Suppressor macrophage treated with lipopolysaccharide for 4 hours (primary cell): Measurements from ENCODE around the gene CAMK2A.

ENCODE experiments used
- DNase-seq: peaks from one replicate; pipeline ENCODE4 v3.0.0-alpha.2; 2020

Gene CAMK2A

GRCh38 chr5:150313921-150314716, 24.5 kb upstream of the CAMK2A start:
- DNase-seq: no peak

DNA sequence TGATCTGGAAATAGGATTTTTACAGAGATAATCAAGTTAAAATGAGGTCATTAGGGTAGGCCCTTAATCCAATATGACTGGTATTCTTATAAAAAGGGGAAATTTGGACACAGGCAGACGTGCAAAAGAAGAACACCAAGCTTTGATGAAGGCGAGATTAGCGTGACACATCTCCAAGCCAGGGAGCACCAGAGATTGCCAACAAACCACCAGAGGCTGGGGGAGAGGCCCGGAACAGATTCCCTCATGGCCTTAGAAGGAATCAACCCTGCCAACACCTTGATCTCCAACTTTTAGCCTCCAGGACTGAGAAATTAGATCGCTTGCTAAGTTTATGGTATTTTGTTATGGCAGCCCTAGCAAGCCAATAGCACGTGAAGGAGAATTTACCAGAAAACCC, 23.9 kb upstream of the CAMK2A start:
- DNase-seq: no peak

- no peak for DNase-seq
These were observed 22.9 kb upstream of the CAMK2A start for GRCh38 chr5:150312518-150312917.

DNA sequence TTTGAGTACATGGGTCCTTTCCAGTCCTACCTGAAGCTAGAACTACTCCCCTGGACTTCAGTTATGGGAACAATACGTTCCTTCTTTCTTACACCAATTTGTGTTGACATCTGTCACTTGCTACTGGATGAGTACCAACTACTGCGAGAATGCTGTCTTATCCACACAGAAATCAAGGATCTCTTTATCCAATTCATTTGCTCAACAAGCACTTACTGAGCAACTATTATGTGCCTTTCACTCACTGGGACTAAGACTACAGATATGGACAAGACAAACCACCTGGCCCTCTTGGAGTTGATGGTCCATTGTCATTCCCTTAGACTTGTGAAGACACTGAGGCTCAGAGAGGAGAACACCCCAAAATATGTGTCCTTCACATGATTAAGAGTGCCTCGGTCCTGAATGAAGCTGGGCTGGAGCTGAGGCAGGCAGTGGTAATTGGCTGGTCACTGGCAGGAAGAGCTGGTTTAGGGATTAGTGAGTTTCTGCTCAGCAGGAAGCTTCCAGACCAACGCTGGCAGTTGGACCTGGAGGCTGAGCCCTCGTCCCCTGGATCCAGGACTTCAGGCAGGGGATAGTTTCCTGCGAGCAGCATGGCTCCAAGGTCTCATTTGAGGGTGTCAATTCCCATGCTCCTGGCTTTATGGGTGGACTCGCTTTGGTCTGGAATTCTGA, 21.6 kb upstream of the CAMK2A start:
- DNase-seq: no peak

DNA sequence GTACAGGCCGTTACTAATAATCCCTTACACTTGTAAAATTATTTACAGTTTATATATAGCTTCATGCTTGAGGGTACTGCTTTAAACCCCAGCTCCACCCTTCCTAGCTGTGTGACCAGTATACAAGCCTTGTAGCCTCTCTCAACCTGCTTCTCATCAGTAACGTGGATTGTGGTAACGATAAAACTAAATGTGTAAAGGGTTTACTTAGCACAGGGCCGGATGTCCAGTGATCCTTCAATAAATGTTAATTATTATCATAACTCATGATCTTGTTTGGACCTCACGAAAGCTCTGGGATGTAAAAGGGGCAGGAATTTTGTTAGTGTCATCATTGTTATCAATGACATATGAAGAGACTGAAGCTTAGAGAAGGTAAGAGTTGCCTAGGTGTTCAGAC, 20.7 kb upstream of the CAMK2A start:
- no peak for DNase-seq

GRCh38 chr5:150309886-150310239, 20.3 kb upstream of the CAMK2A start:
- no peak for DNase-seq

DNA sequence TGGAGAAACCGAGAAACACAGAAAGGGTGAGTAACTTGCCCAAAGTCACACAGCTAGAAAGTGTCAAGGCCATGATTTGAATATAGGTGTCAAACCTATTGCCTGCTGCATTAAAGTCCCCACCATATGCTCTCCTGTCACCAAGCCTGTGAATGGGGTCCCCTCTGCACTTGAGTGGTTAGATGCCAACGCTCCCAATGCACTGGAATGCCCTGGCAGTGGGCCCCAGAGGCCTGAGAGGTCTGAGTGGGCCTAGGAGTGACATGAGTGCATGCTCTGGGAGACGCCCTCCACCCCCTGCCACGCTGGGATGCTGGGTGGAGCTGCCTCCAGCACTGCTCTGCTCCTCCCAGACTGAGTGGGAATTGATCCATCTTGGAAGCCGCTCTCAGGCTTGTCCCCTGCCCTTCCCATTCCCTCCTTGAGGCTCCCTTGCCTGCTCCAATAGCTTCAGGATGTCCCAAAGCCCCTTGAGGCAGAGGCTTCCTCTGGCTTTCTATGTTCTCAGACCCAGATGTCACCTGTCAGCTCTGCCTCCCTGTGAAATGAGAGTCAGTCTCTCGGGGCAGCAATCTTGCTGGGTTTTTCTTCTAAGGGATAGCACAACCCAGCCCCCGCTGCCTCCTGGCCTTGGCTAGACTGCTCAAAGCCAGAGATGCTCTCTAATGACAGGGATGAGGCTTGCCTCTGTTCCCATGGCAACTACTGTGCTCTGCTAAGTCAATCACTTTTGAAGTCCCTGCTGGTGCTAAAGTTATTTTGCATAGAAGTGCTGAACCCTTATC, 19.7 kb upstream of the CAMK2A start:
- no peak for DNase-seq

- DNase-seq: no peak
These were observed 18.2 kb upstream of the CAMK2A start for GRCh38 chr5:150307617-150308426.

GRCh38 chr5:150306775-150307174, 17.2 kb upstream of the CAMK2A start:
- no peak for DNase-seq

DNA sequence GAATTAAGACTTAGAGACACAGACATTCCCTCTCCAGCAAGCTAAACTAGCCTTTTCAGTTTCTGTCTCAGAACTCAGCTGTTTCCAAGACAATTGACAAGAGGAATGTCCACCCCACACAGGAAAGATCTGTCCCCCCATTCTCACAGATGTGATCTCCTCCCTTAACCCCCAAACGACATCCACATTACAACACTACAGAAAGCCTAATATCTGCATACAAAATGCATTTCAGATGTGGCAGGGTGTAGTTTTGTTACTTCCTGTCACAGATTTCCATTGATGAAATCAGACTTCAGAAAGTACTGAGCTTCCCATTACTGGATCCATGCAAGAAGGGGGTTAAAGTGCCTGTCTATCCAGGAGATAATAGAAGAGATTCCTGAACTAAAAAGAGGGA, 16.0 kb upstream of the CAMK2A start:
- DNase-seq: no peak

- DNase-seq: no peak
These were observed 15.5 kb upstream of the CAMK2A start for GRCh38 chr5:150305095-150305494.

DNA sequence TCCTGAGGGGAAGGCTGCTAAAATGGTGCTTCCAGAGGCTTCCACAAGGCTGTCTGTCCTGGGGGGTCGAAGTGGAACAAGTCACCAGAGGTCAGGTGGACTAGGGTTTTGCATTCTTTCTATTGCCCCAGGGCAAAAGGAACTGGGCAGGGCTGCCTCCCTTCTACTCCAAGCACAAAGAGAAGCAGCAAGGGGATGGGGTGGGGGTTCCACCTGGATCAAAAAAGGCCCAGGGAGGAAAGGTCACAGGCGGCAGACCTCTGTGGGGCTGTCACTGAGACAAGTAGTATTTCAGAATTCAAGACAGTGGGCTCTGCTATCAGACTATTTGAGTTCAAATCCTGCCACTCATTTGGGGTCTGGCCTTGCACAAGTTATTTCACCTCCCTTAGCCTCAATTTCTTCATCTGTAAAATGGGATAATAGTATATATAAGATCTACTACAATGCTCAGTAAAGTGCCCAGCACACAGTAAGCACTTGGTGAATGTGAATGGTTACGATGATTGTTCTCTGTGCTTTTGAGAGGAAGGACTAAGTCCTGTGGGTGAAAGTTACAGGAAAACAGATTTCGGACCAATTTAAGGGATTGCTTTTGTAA, 15.0 kb upstream of the CAMK2A start:
- no peak for DNase-seq

DNA sequence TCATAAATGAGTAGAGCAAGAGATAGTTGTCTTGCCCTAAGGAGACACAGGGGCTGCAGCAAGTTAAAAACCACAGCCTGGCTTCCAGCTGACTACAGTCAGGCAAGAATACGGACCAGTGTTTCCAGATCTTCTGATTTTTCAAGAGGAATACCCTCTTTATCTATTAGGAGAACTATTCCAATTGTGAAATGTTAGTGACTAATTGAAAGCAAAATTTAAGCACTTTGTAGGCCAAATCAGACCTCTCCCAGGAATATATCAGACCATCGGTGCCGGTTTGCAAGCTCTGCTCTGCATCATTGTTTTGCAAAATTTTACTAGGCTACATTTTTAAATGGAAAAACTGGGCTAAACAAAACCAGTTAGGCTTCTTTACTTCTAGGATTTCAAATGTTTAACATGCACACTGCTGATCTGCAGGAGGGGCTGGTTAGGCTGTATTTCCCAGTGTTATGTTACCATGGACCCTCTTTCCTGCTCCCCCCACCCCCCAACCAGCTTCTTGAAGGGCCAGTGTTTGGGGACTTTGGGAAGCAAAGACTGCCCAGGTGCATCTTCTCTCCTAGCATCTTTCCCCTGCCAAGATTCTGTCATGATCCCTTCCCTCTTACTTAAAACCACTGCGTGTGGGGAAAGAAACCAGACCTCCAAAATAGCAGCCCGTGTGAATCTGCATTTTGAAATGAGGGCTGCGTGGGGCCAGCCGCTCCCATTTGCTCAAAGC, 14.2 kb upstream of the CAMK2A start:
- no peak for DNase-seq

GRCh38 chr5:150303070-150303615, 13.6 kb upstream of the CAMK2A start:
- no peak for DNase-seq

DNA sequence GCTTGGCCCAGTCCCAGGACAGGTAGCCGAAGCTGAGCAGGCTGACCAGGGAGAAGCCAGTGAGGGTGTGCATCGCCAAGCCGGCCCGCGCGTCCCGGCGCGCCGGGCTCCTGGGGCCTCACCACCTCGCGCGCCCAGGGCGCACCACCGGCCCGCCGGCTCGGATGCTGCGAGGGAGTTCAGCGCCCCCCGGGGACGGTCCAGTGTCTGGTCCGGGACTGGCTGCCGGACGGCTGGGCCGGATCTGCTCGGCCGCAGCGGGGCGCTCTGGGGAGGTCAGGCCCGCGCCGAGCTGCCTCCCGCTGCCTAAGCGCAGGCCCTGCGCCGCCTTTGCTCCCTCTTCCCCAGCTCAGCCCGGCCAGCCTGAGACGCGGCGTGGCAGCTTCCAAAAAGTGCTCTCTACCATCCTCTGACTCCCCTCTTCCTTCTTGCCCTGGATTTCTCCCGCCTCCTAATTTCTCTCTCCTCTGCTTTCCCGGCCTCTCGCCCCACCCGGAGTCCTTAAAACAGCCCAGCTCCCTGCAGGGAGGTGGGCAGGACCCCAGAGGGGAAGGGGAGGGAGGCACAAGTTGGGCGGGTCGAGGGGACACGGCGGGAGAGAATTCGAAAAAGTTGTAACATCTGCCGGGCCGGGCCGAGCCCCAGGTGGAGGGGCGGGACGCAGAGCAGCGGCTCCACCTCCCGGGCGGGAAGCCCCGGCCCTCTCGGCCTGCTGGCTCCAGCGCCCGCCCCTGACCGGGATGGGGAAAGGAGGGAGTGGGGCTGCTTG, 12.9 kb upstream of the CAMK2A start, which contains the start of gene ARSI:
Gene ARSI (minus strand): TSS at position 605 of the 769 bp plus-strand sequence. CDS start 532 bp downstream, at position 73.
- no peak for DNase-seq

DNA sequence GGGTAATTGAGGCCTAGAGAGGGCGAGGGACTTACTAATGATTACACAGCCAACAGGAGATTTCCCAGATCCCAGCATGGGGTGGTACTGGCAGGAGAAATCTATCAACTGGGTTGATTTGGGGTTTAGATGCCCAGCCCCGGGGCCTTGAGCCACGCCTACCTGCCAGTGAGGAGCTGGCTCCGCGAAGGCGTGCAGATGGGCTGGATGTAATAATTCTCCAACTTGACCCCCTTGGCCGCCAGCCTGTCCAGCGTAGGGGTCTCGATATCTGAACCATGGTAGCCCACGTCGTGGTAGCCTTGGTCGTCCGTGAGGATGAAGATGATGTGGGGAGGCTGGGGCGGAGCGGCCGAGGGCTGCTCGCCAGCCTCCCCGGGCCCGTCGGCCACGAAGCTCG, 12.3 kb upstream of the CAMK2A start:
- no peak for DNase-seq

- DNase-seq: no peak
These were observed 11.6 kb upstream of the CAMK2A start for GRCh38 chr5:150301170-150301505.

DNA sequence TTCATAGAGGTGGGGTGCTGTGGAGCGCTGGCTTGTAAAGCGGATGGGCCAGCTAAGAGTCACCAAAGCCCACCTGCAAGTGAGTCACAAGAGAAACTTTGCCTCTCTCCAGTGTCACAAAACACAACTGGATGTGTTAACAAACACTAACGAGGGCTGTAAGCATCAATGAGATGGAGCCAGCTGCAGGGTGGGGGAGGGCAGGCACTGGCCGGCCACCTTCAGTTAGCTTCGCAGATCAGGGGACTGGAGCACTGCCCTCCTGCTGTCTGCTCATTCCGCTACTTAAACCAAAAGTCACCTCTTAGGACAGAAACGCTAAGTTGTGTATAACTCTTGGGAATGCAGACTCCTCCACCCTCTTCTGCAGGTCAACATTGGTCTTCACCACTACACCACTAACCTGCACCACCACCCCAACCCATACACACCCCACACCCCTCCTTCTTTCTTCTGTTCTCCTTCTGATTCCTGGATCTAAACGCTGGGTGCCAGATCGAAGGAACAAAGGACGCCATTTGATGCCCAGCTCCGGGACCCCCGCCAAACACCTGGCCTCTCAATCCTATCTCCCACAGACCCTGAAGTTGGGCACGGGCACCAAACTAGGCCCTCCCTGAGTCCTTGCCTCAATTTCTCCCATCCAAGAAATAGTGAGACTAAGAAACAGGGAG, 11.1 kb upstream of the CAMK2A start:
- DNase-seq: no peak

- no peak for DNase-seq
These were observed 10.2 kb upstream of the CAMK2A start for GRCh38 chr5:150299571-150300327.
